ENCODE data around the gene ADAM19.

ADAM19 gene

DNA sequence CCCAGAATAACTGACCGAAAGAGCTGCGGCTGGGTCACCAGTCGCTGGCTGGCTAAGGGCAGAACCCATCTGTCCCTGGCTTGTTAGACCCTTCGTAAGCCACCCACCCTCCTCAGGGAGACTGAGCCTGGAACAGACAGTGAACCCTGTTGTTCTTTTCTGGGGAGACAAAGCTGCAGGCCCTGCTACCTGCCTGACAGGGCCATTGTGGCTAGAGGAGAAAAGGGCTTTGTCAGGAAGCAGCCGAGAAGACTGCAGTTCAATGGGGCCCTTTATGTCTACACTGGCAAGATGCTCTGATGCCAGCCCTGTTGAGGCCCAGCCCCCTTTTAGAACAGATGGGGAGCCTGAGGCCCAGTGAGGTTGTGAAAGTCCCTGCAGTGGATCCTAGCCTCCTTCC is 119.3 kb downstream of the ADAM19 start:
- TF ChIP-seq, protein P1, sequence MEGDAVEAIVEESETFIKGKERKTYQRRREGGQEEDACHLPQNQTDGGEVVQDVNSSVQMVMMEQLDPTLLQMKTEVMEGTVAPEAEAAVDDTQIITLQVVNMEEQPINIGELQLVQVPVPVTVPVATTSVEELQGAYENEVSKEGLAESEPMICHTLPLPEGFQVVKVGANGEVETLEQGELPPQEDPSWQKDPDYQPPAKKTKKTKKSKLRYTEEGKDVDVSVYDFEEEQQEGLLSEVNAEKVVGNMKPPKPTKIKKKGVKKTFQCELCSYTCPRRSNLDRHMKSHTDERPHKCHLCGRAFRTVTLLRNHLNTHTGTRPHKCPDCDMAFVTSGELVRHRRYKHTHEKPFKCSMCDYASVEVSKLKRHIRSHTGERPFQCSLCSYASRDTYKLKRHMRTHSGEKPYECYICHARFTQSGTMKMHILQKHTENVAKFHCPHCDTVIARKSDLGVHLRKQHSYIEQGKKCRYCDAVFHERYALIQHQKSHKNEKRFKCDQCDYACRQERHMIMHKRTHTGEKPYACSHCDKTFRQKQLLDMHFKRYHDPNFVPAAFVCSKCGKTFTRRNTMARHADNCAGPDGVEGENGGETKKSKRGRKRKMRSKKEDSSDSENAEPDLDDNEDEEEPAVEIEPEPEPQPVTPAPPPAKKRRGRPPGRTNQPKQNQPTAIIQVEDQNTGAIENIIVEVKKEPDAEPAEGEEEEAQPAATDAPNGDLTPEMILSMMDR (IDR thresholded peaks at IDR 0.05), result no peak
- no peak for TF ChIP-seq ZFX (IDR thresholded peaks at IDR 0.05; ENCODE audit: borderline replicate concordance)
- H3K27ac ChIP-seq, result no peak overlapping the region

DNA sequence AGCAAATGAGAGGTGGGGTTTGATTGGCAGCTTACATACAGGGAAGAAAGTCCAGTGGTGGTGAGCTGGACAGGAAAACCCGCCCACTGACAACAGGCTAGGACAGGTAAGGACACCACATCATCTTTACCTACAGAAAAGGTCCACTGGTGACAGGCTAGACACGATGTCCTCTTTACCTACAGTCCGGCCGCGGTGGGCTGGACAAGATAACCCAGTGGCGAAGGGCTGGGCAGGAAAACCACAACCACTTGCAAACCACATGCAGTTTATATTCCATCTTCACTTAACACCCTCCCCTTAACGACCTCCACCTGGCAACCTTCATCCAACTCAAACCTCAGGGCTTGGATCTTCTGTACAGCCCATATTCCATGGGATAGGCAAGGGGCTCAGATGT is 120.5 kb downstream of the ADAM19 start:
- TF ChIP-seq, protein P1 (IDR thresholded peaks at IDR 0.05), result no peak
- no peak for TF ChIP-seq ZFX (IDR thresholded peaks at IDR 0.05; ENCODE audit: borderline replicate concordance)
- no peak overlapping the region for H3K27ac ChIP-seq

DNA sequence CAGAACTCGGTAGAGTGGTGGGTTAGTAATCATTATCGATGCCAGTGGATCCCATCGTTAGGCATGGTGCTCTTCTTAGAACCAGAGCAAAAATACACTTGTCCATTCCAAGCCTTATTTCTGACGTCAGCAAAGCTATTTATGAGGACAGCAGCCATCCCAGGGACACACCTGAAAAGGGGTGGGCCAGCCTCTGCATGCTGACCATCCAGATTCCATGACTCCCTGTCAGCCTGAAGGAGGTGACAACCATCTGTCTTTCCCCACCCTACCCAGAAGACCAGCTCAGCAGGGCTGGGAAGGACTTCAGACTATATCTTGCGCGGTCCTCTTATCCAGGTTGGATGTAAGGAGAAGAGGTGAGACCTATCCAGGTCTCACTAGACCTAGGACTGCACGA is 121.3 kb downstream of the ADAM19 start:
- no peak overlapping the region for H3K27ac ChIP-seq
- TF ChIP-seq, protein P1 (IDR thresholded peaks at IDR 0.05), result no peak
- TF ChIP-seq ZFX (IDR thresholded peaks at IDR 0.05; ENCODE audit: borderline replicate concordance), result no peak

DNA sequence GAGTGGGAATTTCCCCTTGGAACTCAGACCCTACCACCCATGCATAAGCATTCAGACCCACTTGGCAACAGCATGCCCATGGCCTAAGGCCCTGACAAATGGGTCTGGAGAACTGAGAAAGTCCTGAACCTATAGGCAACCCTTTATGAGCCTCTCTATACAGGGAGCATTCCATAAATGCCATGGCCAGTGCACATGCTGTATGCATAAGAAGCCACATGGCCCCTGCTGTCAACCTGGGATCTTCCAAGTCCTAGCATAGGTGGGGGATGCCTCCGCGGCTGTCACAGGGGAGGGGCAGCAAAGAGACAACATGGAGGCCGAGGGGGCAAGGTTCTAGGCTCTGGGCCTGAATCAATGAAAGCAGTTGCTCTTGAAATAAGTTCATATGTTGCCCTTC is 123.8 kb downstream of the ADAM19 start:
- TF ChIP-seq ZFX (IDR thresholded peaks at IDR 0.05; ENCODE audit: borderline replicate concordance), result no peak
- TF ChIP-seq, protein P1 (IDR thresholded peaks at IDR 0.05), result no peak
- no peak overlapping the region for H3K27ac ChIP-seq

DNA sequence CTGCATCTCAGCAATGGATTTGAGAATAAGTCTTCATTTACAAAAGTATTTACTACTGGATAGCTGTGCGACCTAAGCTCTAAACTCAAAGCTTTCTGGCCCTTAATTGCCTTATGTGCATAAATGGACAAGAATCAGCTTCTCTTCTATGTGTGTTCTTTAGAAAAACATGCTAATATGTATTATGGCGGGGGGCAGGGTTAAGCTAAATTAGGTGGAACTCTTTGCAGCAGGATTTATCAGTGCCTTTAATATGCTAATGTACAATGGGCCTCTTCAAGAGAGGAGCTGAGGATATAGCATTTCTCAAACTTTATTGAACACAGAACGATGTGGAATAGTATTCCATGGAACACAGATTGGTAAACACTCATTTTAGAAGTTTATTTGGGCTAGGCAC is 125.6 kb downstream of the ADAM19 start:
- H3K27ac ChIP-seq, result no peak overlapping the region
- TF ChIP-seq, protein P1 (IDR thresholded peaks at IDR 0.05), result no peak
- no peak for TF ChIP-seq ZFX (IDR thresholded peaks at IDR 0.05; ENCODE audit: borderline replicate concordance)

DNA sequence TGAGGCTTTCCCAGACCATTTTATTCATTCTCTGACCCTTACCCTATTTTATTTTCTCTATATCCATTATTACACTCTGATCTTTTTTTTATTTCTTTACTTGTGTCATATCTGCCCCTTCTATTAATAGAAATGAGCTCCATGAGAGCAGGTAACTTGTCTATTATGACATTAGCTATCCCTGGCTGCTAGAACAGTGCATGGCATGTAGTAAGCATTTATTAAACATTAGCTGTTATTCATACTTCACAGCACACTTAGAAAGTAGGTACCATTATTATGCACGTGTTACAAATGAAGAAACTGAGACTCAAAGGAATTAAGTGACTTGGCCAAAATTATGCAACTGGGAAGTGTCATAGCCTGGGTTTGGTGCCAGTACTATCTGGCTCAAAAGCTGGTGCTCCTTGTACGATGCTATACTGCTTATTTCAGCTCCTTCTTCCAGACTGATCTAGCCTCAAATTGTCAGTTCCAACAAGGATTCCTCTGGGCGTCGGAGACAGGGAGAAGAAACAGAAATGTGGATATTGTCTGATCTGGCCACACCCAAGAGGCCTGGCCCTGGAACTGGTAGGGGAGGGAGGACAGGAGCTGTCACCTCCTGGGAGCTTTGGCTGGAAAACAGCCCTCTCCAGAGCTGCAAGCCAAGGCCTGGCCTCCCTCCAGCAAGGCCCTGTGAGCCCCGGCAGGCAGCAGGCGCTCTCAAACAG is 126.4 kb downstream of the ADAM19 start:
- TF ChIP-seq ZFX (IDR thresholded peaks at IDR 0.05; ENCODE audit: borderline replicate concordance), result no peak
- TF ChIP-seq, protein P1 (IDR thresholded peaks at IDR 0.05), result no peak
- H3K27ac ChIP-seq, result no peak overlapping the region

DNA sequence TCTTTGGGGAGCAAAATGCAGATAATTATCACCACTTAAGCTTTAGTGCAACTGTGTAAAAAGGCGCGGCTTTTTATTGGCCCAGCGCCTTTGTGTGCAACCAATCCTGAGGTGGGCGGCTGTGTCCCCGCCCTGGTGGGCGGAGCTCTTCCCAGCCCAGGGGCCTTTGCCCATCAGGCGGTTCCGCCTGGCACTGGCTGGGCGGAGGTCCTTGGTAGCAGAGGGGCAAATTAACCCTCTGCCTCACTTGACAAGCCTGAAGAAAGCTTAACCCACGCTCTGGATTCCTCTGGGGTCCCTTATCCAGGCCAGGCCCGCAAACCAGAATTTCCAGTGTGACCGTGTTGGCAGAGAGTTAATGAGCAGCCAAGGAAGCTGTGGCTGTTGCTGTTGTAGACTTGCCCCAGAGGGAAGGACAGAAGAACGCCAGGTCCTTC is 128.4 kb downstream of the ADAM19 start:
- H3K27ac ChIP-seq, result no peak overlapping the region
- no peak for TF ChIP-seq ZFX (IDR thresholded peaks at IDR 0.05; ENCODE audit: borderline replicate concordance)
- TF ChIP-seq, protein P1 (IDR thresholded peaks at IDR 0.05), result no peak

Measured in 22Rv1 (cell line).